Endothelial cell of umbilical vein (primary cell): Measurements from ENCODE around the gene NBL1. TPM values are rescaled to one million over a fixed set of nuclear protein-coding genes. Genes with fewer than 3 reads are reported as not detected.

Experiments used
- BruUV-seq: library from RNA; stranded (reverse); fragments of 400-500 nt; replicated peaks from 2 replicates; lab custom pipeline; 2021; lab: Mats Ljungman, UMichigan
- CTCF ChIA-PET: fragments of 300-600, 350-600 bp; sonication (Branson Sonifier 250); formaldehyde crosslinking; loops from one replicate; lab custom pipeline; 2021; ENCODE audit warnings: antibody characterized with exemption, inconsistent platforms; lab: Charles Lee
- POLR2A ChIA-PET: fragments of 300-600, 350-600 bp; sonication (Branson Sonifier 250); formaldehyde crosslinking; loops from one replicate; lab custom pipeline; 2021; ENCODE audit warnings: antibody characterized with exemption, inconsistent platforms; lab: Charles Lee
- DNase-seq: peaks from one replicate; pipeline ENCODE4 v3.0.0-alpha.2; 2011; ENCODE audit warnings: low read depth, low spot score
- FAIRE-seq: peaks from 2 replicates; lab custom pipeline; 2011; peaks lifted over from hg19 to GRCh38; lab: Jason Lieb, UNC
- H2AFZ ChIP-seq: 2 replicates; pipeline ENCODE4 v1.6.0; 2012; ENCODE audit warnings: low read depth, low read length, control low read depth, inconsistent platforms
- H3K27ac ChIP-seq: 2 replicates; pipeline ENCODE4 v1.5.1; 2011; ENCODE audit warnings: low read depth, mild to moderate bottlenecking, control low read depth, low read length, moderate library complexity; ENCODE audit not compliant: insufficient read depth
- H3K27me3 ChIP-seq, 2 experiments: 2 replicates each; pipeline versions ENCODE4 v1.6.0 to v1.6.1; 2011; ENCODE audit warnings: low read length in 2 of 2, mixed read lengths in 1 of 2; ENCODE audit not compliant: control insufficient read depth in 2 of 2, insufficient read depth in 2 of 2
- H3K36me3 ChIP-seq, 2 experiments: 2 replicates in 1 of 2; 3 replicates in 1 of 2; pipeline ENCODE4 v1.5.1; 2011; ENCODE audit warnings: low read length in 2 of 2, mild to moderate bottlenecking in 1 of 2, moderate library complexity in 1 of 2; ENCODE audit not compliant: control insufficient read depth in 2 of 2, insufficient read depth in 2 of 2; ENCODE audit errors: extremely low read depth in 1 of 2
- H3K4me1 ChIP-seq: 3 replicates; pipeline ENCODE4 v1.5.1; 2011; ENCODE audit warnings: mild to moderate bottlenecking, low read length; ENCODE audit not compliant: control insufficient read depth, insufficient read depth; ENCODE audit errors: extremely low read depth
- H3K4me2 ChIP-seq: 2 replicates; pipeline ENCODE4 v1.6.1; 2011; ENCODE audit warnings: low read length, control low read depth, mixed read lengths; ENCODE audit not compliant: insufficient read depth
- H3K4me3 ChIP-seq, 3 experiments: fragments of 200-600 bp in 1 of 3; sonication (generic), shearing (Covaris generic) in 1 of 3; replicated peaks in 1 of 3; 2 replicates each; pipeline ENCODE4 v1.5.1; 2011 to 2016; ENCODE audit warnings: control low read depth in 3 of 3, low read length in 3 of 3, mild to moderate bottlenecking in 2 of 3, inconsistent platforms in 1 of 3, low read depth in 1 of 3, moderate library complexity in 1 of 3; ENCODE audit not compliant: insufficient read depth in 1 of 3
- H3K79me2 ChIP-seq: 2 replicates; pipeline ENCODE4 v1.6.0; 2012; ENCODE audit warnings: low read length, inconsistent platforms; ENCODE audit not compliant: control insufficient read depth, insufficient read depth
- H3K9ac ChIP-seq: replicated peaks from 2 replicates; pipeline ENCODE3; 2011; ENCODE audit warnings: low read length, control low read depth; ENCODE audit not compliant: insufficient read depth; ENCODE audit errors: extremely low read depth
- H3K9me1 ChIP-seq: replicated peaks from 3 replicates; pipeline ENCODE4 v1.6.0; 2011; ENCODE audit warnings: mild to moderate bottlenecking, low read length; ENCODE audit not compliant: control insufficient read depth, insufficient read depth; ENCODE audit errors: extremely low read depth
- H3K9me3 ChIP-seq: replicated peaks from 2 replicates; pipeline ENCODE4 v1.5.1; 2012; ENCODE audit warnings: low read length, inconsistent platforms; ENCODE audit not compliant: control insufficient read depth, insufficient read depth
- H4K20me1 ChIP-seq: replicated peaks from 2 replicates; pipeline ENCODE3; 2011; ENCODE audit warnings: mild to moderate bottlenecking, low read length; ENCODE audit not compliant: control insufficient read depth, insufficient read depth; ENCODE audit errors: extremely low read depth
- CTCF ChIP-seq, 2 donors: IDR thresholded peaks; 1 replicate in 1 of 2; 2 replicates in 1 of 2; pipeline ENCODE4 v1.5.1; 2011; ENCODE audit warnings: low read length in 2 of 2, mild to moderate bottlenecking in 2 of 2, moderate library complexity in 2 of 2, control low read depth in 1 of 2, inconsistent platforms in 1 of 2, low read depth in 1 of 2; ENCODE audit not compliant: insufficient read depth in 1 of 2; ENCODE audit errors: extremely low read depth in 1 of 2
- EZH2 ChIP-seq: IDR thresholded peaks from 2 replicates; pipeline ENCODE4 v1.6.1; 2012; ENCODE audit warnings: borderline replicate concordance, low read depth, mild to moderate bottlenecking, moderate library complexity, low read length, inconsistent platforms; ENCODE audit not compliant: severe bottlenecking
- FOS ChIP-seq: IDR thresholded peaks from 2 replicates; pipeline ENCODE4 v1.6.1; 2011; ENCODE audit warnings: mild to moderate bottlenecking, low read length, moderate library complexity, borderline replicate concordance; ENCODE audit not compliant: insufficient read depth
- GATA2 ChIP-seq: IDR thresholded peaks from 2 replicates; pipeline ENCODE4 v1.7.0; 2011; ENCODE audit warnings: low read depth, mild to moderate bottlenecking, moderate library complexity, mixed read lengths, low read length; ENCODE audit not compliant: insufficient read length, insufficient read depth
- JUN ChIP-seq: IDR thresholded peaks from 2 replicates; pipeline ENCODE4 v1.6.1; 2011; ENCODE audit warnings: borderline replicate concordance, low read depth; ENCODE audit not compliant: insufficient read length, insufficient read depth
- MAX ChIP-seq: IDR thresholded peaks from 2 replicates; pipeline ENCODE4 v1.6.1; 2011; ENCODE audit not compliant: insufficient read depth, insufficient read length
- MYC ChIP-seq: IDR thresholded peaks from one replicate; pipeline ENCODE4 v1.6.1; 2011; ENCODE audit warnings: mild to moderate bottlenecking, low read depth, low read length
- POLR2A ChIP-seq: IDR thresholded peaks from 2 replicates; pipeline ENCODE4 v1.6.1; 2012; ENCODE audit warnings: low read depth, mild to moderate bottlenecking, control low read depth, low read length
- POLR2AphosphoS5 ChIP-seq: IDR thresholded peaks from 2 replicates; pipeline ENCODE4 v1.6.1; 2012; ENCODE audit warnings: low read depth, mild to moderate bottlenecking, control low read depth, low read length, moderate library complexity; ENCODE audit not compliant: insufficient read depth
- dilution Hi-C: fragments of 300-500 bp; cut with MboI; formaldehyde crosslinking; loops from one replicate; pipeline ENCODE4 v1.15.0; 2019; ENCODE audit warnings: low sequenced_read_pairs; ENCODE audit not compliant: extremely low pct_ligation_motif_present
- intact Hi-C: fragments of 100-400 bp; cut with micrococcal nuclease; formaldehyde crosslinking; loops from one replicate; pipeline ENCODE4 v1.10.0; 2022
- polyA plus RNA-seq, 4 experiments: library from polyadenylated mRNA; depleted of rRNA in 3 of 4; stranded (reverse) in 3 of 4; unstranded in 1 of 4; fragments of >200 nt; gene quantifications; 2 replicates each; pipeline versions ENCODE4 v1.2.1 to v1.2.3, GENCODE V29; 2011 to 2012; ENCODE audit warnings: missing spikeins in 1 of 4
- total RNA-seq: library from RNA; stranded (reverse); gene quantifications from 2 replicates; pipeline ENCODE4 v1.2.3, GENCODE V29; 2021

NBL1 gene
- total and polyA plus RNA-seq, 2 donors (not counting 3 experiments of a cell fraction or from before 2014, with no cell fraction given): 36.2 to 40.5 TPM

GRCh38 chr1:19670787-19671186, 26.7 kb downstream of the NBL1 start:
- Histone ChIP-seq H3K4me3 (no peak overlapping the region), H3K9me1 (no peaks in the 10 kb centered on the region), H3K36me3 (no peaks in the 10 kb centered on the region), H3K27ac (no peak overlapping the region), H3K27me3 (peaks cover 16 to 19% of the 10 kb centered on the region in 2 experiments), H3K9ac (no peak overlapping the region), H3K4me1 (no peaks in the 10 kb centered on the region), H3K4me2 (no peak overlapping the region), H4K20me1 (no peaks in the 10 kb centered on the region), H3K9me3 (no peaks in the 10 kb centered on the region), H2AFZ (no peak overlapping the region), H3K79me2 (no peaks in the 10 kb centered on the region)
- DNase-seq (no peak), FAIRE-seq (no peak)
- TF ChIP-seq POLR2A (no peak), FOS (no peak), JUN (no peak), CTCF (IDR thresholded peaks at IDR 0.05; ENCODE audit: extremely low read depth in 1 of 2, insufficient read depth in 1 of 2, low read depth in 1 of 2, low read length in 2 of 2) (no peak), GATA2 (no peak), POLR2AphosphoS5 (no peak), MAX (no peak), EZH2 (no peak), MYC (no peak)
- ChIA-PET CTCF (interaction anchor here (1.2 to 3.5 kb wide), 2 partner anchors 9 to 33 kb away, joined by 4 to 24 read pairs; no protein-coding TSS in a partner anchor), POLR2A (no interaction called here)
- no TSS peak for BruUV-seq
- dilution Hi-C loops: no loop called here
- intact Hi-C loops: no loop called here
